ENCODE measurements around the gene MAGI2.

GRCh38 chr7:79405368-79405767, 48.1 kb downstream of the MAGI2 start:
- TF ChIP-seq SNAI2 (CRISPR knock-in tag; IDR thresholded peaks at IDR 0.05) (no peak), ARNTL (CRISPR knock-in tag; IDR thresholded peaks at IDR 0.05; ENCODE audit: borderline replicate concordance, low read depth) (no peak), CSDC2 (CRISPR knock-in tag; IDR thresholded peaks at IDR 0.05) (no peak), ZFP3 (CRISPR knock-in tag; IDR thresholded peaks at IDR 0.05) (no peak), OSR1 (CRISPR knock-in tag; IDR thresholded peaks at IDR 0.05) (no peak), RARB (CRISPR knock-in tag; IDR thresholded peaks at IDR 0.05) (no peak), TCF4 (CRISPR knock-in tag; IDR thresholded peaks at IDR 0.05; ENCODE audit: borderline replicate concordance) (no peak), ZC3H10 (CRISPR knock-in tag; IDR thresholded peaks at IDR 0.05) (no peak), PATZ1 (CRISPR knock-in tag; IDR thresholded peaks at IDR 0.05; ENCODE audit: borderline replicate concordance) (no peak), ZNF8 (CRISPR knock-in tag; IDR thresholded peaks at IDR 0.05) (no peak), ZFP30 (CRISPR knock-in tag; IDR thresholded peaks at IDR 0.05) (no peak)

Data from SK-N-SH treated with all-trans-retinoic acid at 6 μM for 48 hours (cell line).